GM06990 (cell line): ENCODE data around the gene RBM28.

Source experiments
- DNase-seq: peaks from one replicate; pipeline ENCODE4 v3.0.0-alpha.2; 2011; ENCODE audit not compliant: insufficient read length; ENCODE audit errors: extremely low read depth
- H3K27me3 ChIP-seq: replicated peaks from 2 replicates; pipeline ENCODE4 v1.6.0; 2011; ENCODE audit warnings: low read length; ENCODE audit not compliant: control insufficient read depth, insufficient read depth
- H3K36me3 ChIP-seq: 2 replicates; pipeline ENCODE4 v1.5.1; 2011; ENCODE audit warnings: low read length; ENCODE audit not compliant: control insufficient read depth, insufficient read depth
- H3K4me3 ChIP-seq: replicated peaks from 2 replicates; pipeline ENCODE4 v1.5.1; 2011; ENCODE audit warnings: low read depth, mild to moderate bottlenecking, control low read depth, low read length
- CTCF ChIP-seq: IDR thresholded peaks from 2 replicates; pipeline ENCODE4 v1.5.1; 2011; ENCODE audit warnings: low read length, control low read depth, mild to moderate bottlenecking, inconsistent platforms; ENCODE audit not compliant: insufficient read depth, poor library complexity, severe bottlenecking

RBM28 gene

GRCh38 chr7:128353610-128354009 is 9.9 kb upstream of the RBM28 start:
- H3K4me3 ChIP-seq = no peak overlapping the region
- H3K36me3 ChIP-seq = no peaks in the 10 kb centered on the region
- DNase-seq = no peak
- H3K27me3 ChIP-seq = no peaks in the 10 kb centered on the region; the same call in none of the 2 replicates
- no peak for TF ChIP-seq CTCF

GRCh38 chr7:128353189-128353588 is 9.5 kb upstream of the RBM28 start:
- Histone ChIP-seq H3K4me3 (no peak overlapping the region), H3K36me3 (no peaks in the 10 kb centered on the region), H3K27me3 (no peaks in the 10 kb centered on the region; the same call in none of the 2 replicates)
- DNase-seq = no peak
- no peak for TF ChIP-seq CTCF

- no peaks in the 10 kb centered on the region; the same call in none of the 2 replicates for H3K27me3 ChIP-seq
- no peak for DNase-seq
- H3K36me3 ChIP-seq = no peaks in the 10 kb centered on the region
- no peak for TF ChIP-seq CTCF
- H3K4me3 ChIP-seq = no peak overlapping the region
Observed at GRCh38 chr7:128352636-128353035, 8.9 kb upstream of the RBM28 start.

GRCh38 chr7:128352153-128352537 is 8.4 kb upstream of the RBM28 start:
- H3K27me3 ChIP-seq = no peaks in the 10 kb centered on the region; the same call in none of the 2 replicates

GRCh38 chr7:128351296-128352152 is 7.8 kb upstream of the RBM28 start:
- H3K36me3 ChIP-seq = no peaks in the 10 kb centered on the region
- no peaks in the 10 kb centered on the region; the same call in none of the 2 replicates for H3K27me3 ChIP-seq
- DNase-seq = no peak
- no peak for TF ChIP-seq CTCF
- no peak overlapping the region for H3K4me3 ChIP-seq

More at GRCh38 chr7:128352153-128352537, 8.4 kb upstream of the RBM28 start:
- no peaks in the 10 kb centered on the region for H3K36me3 ChIP-seq
- no peak overlapping the region for H3K4me3 ChIP-seq
- no peak for DNase-seq
- no peak for TF ChIP-seq CTCF
